MCF 10A (cell line): ENCODE results near the gene IER2. TPM values are rescaled to one million over a fixed set of nuclear protein-coding genes. Genes with fewer than 3 reads are reported as not detected.

Experiments used
- BruUV-seq: library from RNA; stranded (reverse); fragments of 400-500 nt; replicated peaks from 2 replicates; lab custom pipeline; 2021; lab: Mats Ljungman, UMichigan
- CTCF ChIA-PET: fragments of 300-600 bp; sonication (Branson Sonifier 250); formaldehyde crosslinking; extraction: SDS; loops from one replicate; lab custom pipeline; 2021; ENCODE audit warnings: antibody characterized with exemption, inconsistent platforms; lab: Yijun Ruan, JAX
- POLR2A ChIA-PET: fragments of 300-600, 350-650 bp; sonication (Branson Sonifier 250); formaldehyde crosslinking; extraction: SDS; loops from one replicate; lab custom pipeline; 2020; ENCODE audit warnings: antibody characterized with exemption, inconsistent platforms; lab: Yijun Ruan, JAX
- DNase-seq: peaks from one replicate; pipeline ENCODE4 v3.0.0-alpha.2; 2018; ENCODE audit not compliant: unreplicated experiment
- H3K27ac Mint-ChIP-seq: one replicate; pipeline ENCODE4 v1.8.0; 2022; ENCODE audit warnings: mild to moderate bottlenecking, low read depth, mixed read lengths; ENCODE audit not compliant: unreplicated experiment
- H3K27me3 Mint-ChIP-seq: one replicate; pipeline ENCODE4 v1.8.0; 2022; ENCODE audit warnings: mixed read lengths; ENCODE audit not compliant: insufficient read depth, unreplicated experiment
- H3K36me3 Mint-ChIP-seq: one replicate; pipeline ENCODE4 v1.8.0; 2022; ENCODE audit warnings: mild to moderate bottlenecking, moderate library complexity, mixed read lengths; ENCODE audit not compliant: insufficient read depth, unreplicated experiment
- H3K4me1 Mint-ChIP-seq: one replicate; pipeline ENCODE4 v1.8.0; 2022; ENCODE audit warnings: mixed read lengths; ENCODE audit not compliant: insufficient read depth, unreplicated experiment
- H3K4me3 Mint-ChIP-seq: one replicate; pipeline ENCODE4 v1.8.0; 2022; ENCODE audit warnings: mild to moderate bottlenecking, moderate library complexity, mixed read lengths; ENCODE audit not compliant: unreplicated experiment
- H3K9me3 Mint-ChIP-seq: one replicate; pipeline ENCODE4 v1.8.0; 2022; ENCODE audit warnings: mixed read lengths; ENCODE audit not compliant: unreplicated experiment
- CTCF ChIP-seq: fragments of 200-600 bp; IDR thresholded peaks from one replicate; pipeline ENCODE4 v1.8.0; 2022; ENCODE audit warnings: antibody characterized with exemption, mild to moderate bottlenecking; ENCODE audit not compliant: unreplicated experiment
- intact Hi-C: fragments of 100-400 bp; cut with micrococcal nuclease; formaldehyde crosslinking; loops from 2 replicates; pipeline ENCODE4 v1.14.1; 2022
- total RNA-seq: library from RNA; stranded (reverse); gene quantifications from 2 replicates; pipeline ENCODE4 v1.2.3, GENCODE V29; 2022

Gene IER2
- total RNA-seq, 1 experiment from 2014 or later, result 92.3 TPM

GRCh38 chr19:13152356-13152973, 2.3 kb downstream of the IER2 start:
- Mint-ChIP-seq H3K27me3 (no peaks in the 10 kb centered on the region), H3K4me1 (peaks cover 11% of the 10 kb centered on the region), H3K9me3 (no peaks in the 10 kb centered on the region), H3K36me3 (peaks cover 55% of the 10 kb centered on the region), H3K4me3 (peak overlapping the region; percentile 82), H3K27ac (peak overlapping the region; percentile 92)
- POLR2A ChIA-PET, result interaction anchor here (0.5 to 2.2 kb wide), 35 partner anchors 13 to 706 kb away, joined by 3 to 101 read pairs (median 3); partner anchors contain the start of genes DNASE2, FARSA, JUNB and NACC1
- DNase-seq, result no peak
- BruUV-seq, result TSS peak; percentile 48
- no peak for TF ChIP-seq CTCF
- CTCF ChIA-PET, result interaction anchor here (0.6 to 1.6 kb wide), 10 partner anchors 10 to 756 kb away, joined by 3 to 10 read pairs (median 4); no protein-coding TSS in a partner anchor
- intact Hi-C loops, result loop anchor here (10.0 kb wide), 1 partner anchor 82 kb away; no protein-coding TSS in a partner anchor

- Mint-ChIP-seq H3K36me3 (peaks cover 55% of the 10 kb centered on the region), H3K27me3 (no peaks in the 10 kb centered on the region)
These were observed 2.9 kb downstream of the IER2 start for GRCh38 chr19:13152974-13153568.

GRCh38 chr19:13153569-13154240, 3.5 kb downstream of the IER2 start:
- CTCF ChIA-PET, result interaction anchor here (1.4 kb wide), 1 partner anchor 9 kb away, joined by 5 read pairs; no protein-coding TSS in a partner anchor
- Mint-ChIP-seq H3K4me3 (peak overlapping the region; percentile 82), H3K27me3 (no peaks in the 10 kb centered on the region), H3K9me3 (no peaks in the 10 kb centered on the region), H3K36me3 (peaks cover 55% of the 10 kb centered on the region), H3K27ac (peak overlapping the region; percentile 92), H3K4me1 (peaks cover 7% of the 10 kb centered on the region)
- BruUV-seq, result TSS peak; percentile 44
- POLR2A ChIA-PET, result interaction anchor here (0.5 to 2.5 kb wide), 15 partner anchors 12 to 983 kb away, joined by 3 to 101 read pairs (median 7); partner anchors contain the start of genes JUNB, NACC1 and TRMT1
- DNase-seq, result peak; percentile 29
- TF ChIP-seq CTCF, result no peak
- intact Hi-C loops, result loop anchor here (1.0 to 10.0 kb wide), 3 partner anchors 14 to 81 kb away; no protein-coding TSS in a partner anchor

More at GRCh38 chr19:13152974-13153568, 2.9 kb downstream of the IER2 start:
- intact Hi-C loops, result loop anchor here (1.0 to 10.0 kb wide), 2 partner anchors 14 to 82 kb away; no protein-coding TSS in a partner anchor
- CTCF ChIA-PET, result interaction anchor here (1.0 to 1.6 kb wide), 5 partner anchors 10 to 577 kb away, joined by 3 to 10 read pairs (median 5); no protein-coding TSS in a partner anchor
- no peak for TF ChIP-seq CTCF
- POLR2A ChIA-PET, result interaction anchor here (0.6 to 2.2 kb wide), 27 partner anchors 12 to 705 kb away, joined by 3 to 101 read pairs (median 4); partner anchors contain the start of genes DNASE2, JUNB, NACC1 and RAD23A
- peak overlapping the region; percentile 92 for H3K27ac Mint-ChIP-seq
- no peaks in the 10 kb centered on the region for H3K9me3 Mint-ChIP-seq
- DNase-seq, result peak; percentile 98
- H3K4me3 Mint-ChIP-seq, result peak overlapping the region; percentile 82
- peaks cover 11% of the 10 kb centered on the region for H3K4me1 Mint-ChIP-seq
- TSS peak; percentile 66 for BruUV-seq
